HEK293 (cell line): ENCODE measurements around the gene UVSSA.

Experiments
- OVOL3 ChIP-seq: fragments of 450-650 bp; formaldehyde crosslinking; IDR thresholded peaks from 2 replicates; pipeline ENCODE4 v1.5.1; 2016; ENCODE audit warnings: missing biosample characterization, missing genetic modification characterization
- SP7 ChIP-seq: fragments of 450-650 bp; formaldehyde crosslinking; IDR thresholded peaks from 2 replicates; pipeline ENCODE4 v1.5.1; 2016; ENCODE audit warnings: missing biosample characterization, missing genetic modification characterization
- ZNF350 ChIP-seq: fragments of 450-650 bp; formaldehyde crosslinking; IDR thresholded peaks from 2 replicates; pipeline ENCODE4 v1.5.0; 2017; ENCODE audit warnings: missing biosample characterization, mild to moderate bottlenecking, missing genetic modification characterization
- ZNF610 ChIP-seq: fragments of 450-650 bp; formaldehyde crosslinking; IDR thresholded peaks from 2 replicates; pipeline ENCODE4 v1.5.1; 2016; ENCODE audit warnings: missing biosample characterization, missing genetic modification characterization, borderline replicate concordance
- ZNF830 ChIP-seq: fragments of 450-650 bp; IDR thresholded peaks from 2 replicates; pipeline ENCODE4 v1.5.0; 2018; ENCODE audit warnings: missing biosample characterization, missing genetic modification characterization, low read depth, mild to moderate bottlenecking, moderate library complexity

GRCh38 chr4:1368421-1369090, 21.5 kb downstream of the UVSSA start:
- no peak for TF ChIP-seq SP7 (tag by site-specific recombination)
- TF ChIP-seq ZNF350 (tag by site-specific recombination) = no peak
- TF ChIP-seq ZNF610 (tag by site-specific recombination) = no peak
- TF ChIP-seq ZNF830 (tag by site-specific recombination) = no peak
- no peak for TF ChIP-seq OVOL3 (tag by site-specific recombination)
